ENCODE data around the gene COL7A1.

DNA sequence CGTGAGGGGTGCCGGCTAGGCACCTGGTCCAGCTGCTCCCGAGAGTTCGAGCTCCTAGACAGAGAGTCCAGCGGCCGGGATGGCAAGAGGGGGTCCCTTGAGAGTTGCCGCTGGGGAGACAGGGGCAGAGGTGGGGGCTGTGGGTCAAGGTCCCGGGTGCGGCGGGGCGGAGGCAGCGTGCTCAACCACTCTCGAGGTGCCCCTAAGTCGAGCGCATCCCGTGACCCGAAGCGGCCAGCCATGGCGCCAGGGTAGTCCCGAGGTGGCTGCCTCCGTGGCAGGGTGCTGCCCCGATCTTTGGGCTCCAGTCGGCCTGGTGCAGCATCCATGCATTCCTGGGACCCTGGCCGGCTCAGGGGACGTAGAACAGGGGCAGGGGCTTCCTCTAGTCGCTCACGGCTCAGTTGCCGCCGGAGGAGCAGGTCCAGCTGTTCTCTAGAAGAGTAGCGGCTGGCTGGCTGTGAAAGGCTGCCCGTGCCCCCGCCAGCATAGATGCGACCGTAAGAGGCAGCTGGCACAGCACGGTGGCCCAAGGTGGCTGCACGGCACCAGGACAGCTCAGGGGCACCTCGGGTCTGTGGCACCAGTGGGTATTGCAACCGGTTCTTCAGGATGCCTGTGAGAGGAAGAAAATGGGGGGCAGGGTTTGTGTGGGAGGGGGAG lies 44.9 kb upstream of the COL7A1 start:
- TF ChIP-seq CTCF (IDR thresholded peaks at IDR 0.05; ENCODE audit: poor library complexity, severe bottlenecking) (no peak), TAF1 (IDR thresholded peaks at IDR 0.05; ENCODE audit: low read depth) (no peak), EZH2 (IDR thresholded peaks at IDR 0.05; ENCODE audit: borderline replicate concordance, insufficient read depth, low read length, poor library complexity, severe bottlenecking) (no peak), RAD21 (conservative IDR thresholded peaks at IDR 0.05) (no peak), MXI1 (conservative IDR thresholded peaks at IDR 0.05; ENCODE audit: poor library complexity, severe bottlenecking) (no peak), EP300 (conservative IDR thresholded peaks at IDR 0.05; ENCODE audit: poor library complexity, severe bottlenecking) (no peak), REST (IDR thresholded peaks at IDR 0.05; ENCODE audit: borderline replicate concordance) (no peak), POLR2AphosphoS5 (IDR thresholded peaks at IDR 0.05) (no peak), SMC3 (conservative IDR thresholded peaks at IDR 0.05; ENCODE audit: poor library complexity) (no peak)

All from neural cell (in vitro differentiated cells).